GM12892 (cell line): ENCODE measurements around the gene RNF123.

ENCODE experiments used
- POLR2A ChIP-seq: IDR thresholded peaks from 2 replicates; pipeline ENCODE4 v1.6.1; 2011; ENCODE audit warnings: low read depth, low read length, control low read depth
- POLR2AphosphoS5 ChIP-seq: IDR thresholded peaks from 2 replicates; pipeline ENCODE4 v1.6.1; 2011; ENCODE audit warnings: low read depth, low read length, control low read depth

GRCh38 chr3:49733551-49733950, 44.2 kb downstream of the RNF123 start:
- TF ChIP-seq POLR2AphosphoS5 (no peak), POLR2A (no peak)
